CD4-positive, alpha-beta T cell treated with Interleukin-15 for 4 hours (primary cell): Measurements from ENCODE around the gene IL1RAPL2.
"Not testable (repeated sequence)": the region's sequence is repeated elsewhere in the genome, so short reads cannot be mapped to it uniquely, and the experiment has no call there.

Experiments
- DNase-seq: peaks from one replicate; pipeline ENCODE4 v3.0.0-alpha.2; 2020; ENCODE audit warnings: low spot score

Gene IL1RAPL2

DNA sequence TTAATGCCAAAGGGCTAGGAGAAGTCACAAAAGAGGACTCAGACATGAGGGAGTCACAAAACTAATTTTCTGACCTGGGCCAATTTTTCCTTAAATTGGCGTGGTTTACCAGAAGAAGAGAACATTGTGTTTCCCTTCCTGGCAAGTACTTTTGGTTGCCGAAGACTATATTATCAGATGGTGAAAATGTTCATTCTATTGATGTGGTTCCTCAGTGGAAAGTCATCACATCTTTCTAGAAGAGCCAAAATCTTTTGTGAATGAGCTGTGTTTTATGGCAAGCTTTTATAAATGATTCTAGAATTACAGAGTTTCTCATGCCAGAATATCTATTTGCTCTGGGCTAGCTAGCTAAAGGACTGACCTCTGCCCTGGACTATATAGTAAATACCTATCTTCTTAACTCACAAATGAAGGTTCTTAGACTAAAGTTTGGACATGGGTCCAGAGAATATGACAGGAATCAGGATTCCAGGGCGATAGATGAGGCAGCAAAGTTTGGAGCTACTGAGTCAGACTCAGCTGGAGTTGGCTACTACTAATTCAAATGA lies 288.9 kb downstream of the IL1RAPL2 start:
- DNase-seq = no peak

DNA sequence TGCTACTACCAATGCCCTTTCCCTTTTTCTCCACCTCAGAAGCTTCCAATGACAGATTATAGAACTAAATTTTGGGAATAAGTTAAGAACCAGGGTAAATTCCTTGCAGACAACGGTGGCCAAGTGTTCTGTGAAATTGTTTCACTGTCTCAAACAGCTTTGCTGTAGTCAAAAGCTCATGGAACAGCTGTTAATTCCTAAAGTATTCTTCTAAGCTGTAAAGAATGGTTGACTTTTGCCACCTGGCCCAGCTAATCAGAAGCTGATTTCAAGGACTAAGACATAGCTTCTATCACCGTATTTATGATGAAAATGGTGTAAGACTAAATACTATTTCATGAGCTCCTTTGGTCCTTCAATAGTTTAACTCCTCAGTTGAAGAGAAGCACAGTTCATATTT lies 297.5 kb downstream of the IL1RAPL2 start:
- no peak for DNase-seq

DNA sequence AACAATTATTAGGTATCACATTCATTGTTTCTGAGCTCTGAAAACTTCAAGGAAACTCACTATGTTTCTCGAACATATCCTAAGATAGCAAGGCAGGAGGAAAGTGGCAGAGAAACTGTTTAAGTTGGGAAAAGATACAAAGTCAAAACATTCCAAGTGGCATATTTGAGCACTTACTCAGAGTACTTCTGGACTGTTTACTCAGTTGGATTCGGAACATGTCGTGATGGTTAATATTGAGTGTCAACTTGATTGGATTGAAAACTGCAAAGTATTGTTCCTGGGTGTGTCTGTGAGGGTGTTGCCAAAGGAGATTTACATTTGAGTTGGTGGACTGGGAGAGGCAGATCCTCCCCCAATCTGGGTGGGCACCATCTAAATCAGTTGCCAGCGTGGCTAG lies 298.3 kb downstream of the IL1RAPL2 start:
- no peak for DNase-seq

DNA sequence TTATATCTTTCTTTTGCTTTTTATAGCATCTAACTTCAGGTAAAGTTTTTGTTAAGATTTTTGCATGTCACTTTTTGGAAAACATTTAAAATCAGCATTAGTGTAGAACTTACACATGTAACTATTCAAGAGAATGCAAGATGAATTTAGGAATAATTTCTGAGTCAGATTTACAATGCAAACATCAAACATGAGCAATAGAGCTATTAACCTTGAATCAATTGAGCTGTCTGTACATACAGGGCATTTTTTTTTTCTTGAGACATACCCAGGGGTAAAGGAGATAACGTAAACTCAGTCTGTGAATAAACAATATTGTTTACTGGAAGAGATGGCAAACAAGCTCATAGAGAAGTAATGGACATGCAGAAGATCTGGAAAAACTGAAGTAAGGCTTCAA lies 311.5 kb downstream of the IL1RAPL2 start:
- no peak for DNase-seq

DNA sequence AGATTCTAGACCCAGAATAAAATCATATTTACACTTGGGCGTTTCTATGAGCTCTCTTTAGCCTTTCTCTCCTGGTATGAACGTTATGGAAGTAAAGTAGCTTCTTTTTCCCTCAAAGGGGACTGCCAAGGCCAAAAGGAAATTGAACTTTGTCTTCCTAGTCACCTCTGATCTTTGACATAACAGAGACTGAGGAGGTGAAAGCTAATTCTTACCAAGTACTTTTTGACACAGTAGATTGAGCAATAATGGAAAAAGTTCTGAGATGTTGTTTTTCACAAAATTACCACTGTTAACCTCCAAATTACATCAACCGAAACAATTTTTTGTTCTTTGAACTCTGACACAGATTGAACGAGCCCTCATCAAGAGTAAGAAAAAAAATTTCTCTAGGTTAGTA lies 336.1 kb downstream of the IL1RAPL2 start:
- DNase-seq = no peak

DNA sequence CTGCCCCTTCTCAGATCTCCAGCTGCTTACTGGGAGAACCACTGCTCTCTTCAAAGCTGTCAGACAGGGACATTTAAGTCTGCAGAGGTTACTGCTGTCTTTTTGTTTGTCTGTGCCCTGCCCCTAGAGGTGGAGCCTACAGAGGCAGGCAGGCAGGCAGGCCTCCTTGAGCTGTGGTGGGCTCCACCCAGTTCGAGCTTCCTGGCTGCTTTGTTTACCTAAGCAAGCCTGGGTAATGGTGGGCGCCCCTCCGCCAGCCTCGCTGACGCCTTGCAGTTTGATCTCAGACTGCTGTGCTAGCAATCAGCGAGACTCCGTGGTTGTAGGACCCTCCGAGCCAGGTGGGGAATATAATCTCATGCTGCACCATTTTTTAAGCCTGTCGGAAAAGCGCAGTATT lies 343.7 kb downstream of the IL1RAPL2 start:
- DNase-seq = peak; percentile 6

DNA sequence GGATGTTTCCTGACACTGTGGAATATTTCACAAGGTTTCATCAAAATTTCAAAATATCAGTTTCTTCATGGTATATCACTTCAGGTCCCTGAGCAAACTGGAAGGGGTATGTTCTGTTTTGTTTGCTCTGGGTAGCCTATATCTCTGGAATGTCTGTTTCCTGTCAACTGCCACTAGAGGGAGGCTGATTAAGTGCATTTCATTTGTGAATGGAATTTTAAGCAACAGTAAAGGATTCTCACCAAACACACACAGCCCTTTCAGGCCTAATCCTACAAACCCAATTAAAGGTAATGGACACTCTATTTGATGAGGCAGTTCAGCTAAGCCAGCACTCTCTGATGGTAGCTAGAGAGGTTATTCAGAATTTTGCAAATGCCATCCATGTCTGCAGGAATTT lies 347.3 kb downstream of the IL1RAPL2 start:
- DNase-seq = no peak

DNA sequence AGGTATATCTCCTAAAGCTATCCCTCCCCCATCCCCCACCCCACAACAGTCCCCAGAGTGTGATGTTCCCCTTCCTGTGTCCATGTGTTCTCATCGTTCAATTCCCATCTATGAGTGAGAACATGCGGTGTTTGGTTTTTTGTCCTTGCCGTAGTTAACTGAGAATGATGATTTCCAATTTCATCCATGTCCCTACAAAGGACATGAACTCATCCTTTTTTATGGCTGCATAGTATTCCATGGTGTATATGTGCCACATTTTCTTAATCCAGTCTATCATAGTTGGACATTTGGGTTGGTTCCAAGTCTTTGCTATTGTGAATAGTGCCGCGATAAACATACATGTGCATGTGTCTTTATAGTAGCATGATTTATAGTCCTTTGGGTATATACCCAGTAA lies 348.7 kb downstream of the IL1RAPL2 start:
- DNase-seq = not testable (repeated sequence)

DNA sequence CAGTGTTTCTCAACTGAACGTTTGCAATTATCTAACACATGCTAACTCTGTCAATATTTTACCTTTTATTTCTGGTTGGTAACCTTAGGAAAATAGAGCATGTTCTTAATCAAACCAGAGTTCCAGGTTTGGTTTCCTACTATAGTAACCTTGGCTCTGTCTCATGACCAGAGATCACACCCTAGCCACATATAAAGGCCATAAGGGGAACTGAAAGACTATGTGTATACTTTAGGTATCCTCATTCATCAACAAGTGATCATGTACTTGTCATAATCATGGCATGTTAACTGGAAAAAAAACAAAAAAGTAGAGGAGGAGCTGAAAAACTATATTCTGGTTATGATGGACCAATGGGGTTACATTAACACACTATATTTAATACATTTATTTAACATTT lies 352.1 kb downstream of the IL1RAPL2 start:
- no peak for DNase-seq

DNA sequence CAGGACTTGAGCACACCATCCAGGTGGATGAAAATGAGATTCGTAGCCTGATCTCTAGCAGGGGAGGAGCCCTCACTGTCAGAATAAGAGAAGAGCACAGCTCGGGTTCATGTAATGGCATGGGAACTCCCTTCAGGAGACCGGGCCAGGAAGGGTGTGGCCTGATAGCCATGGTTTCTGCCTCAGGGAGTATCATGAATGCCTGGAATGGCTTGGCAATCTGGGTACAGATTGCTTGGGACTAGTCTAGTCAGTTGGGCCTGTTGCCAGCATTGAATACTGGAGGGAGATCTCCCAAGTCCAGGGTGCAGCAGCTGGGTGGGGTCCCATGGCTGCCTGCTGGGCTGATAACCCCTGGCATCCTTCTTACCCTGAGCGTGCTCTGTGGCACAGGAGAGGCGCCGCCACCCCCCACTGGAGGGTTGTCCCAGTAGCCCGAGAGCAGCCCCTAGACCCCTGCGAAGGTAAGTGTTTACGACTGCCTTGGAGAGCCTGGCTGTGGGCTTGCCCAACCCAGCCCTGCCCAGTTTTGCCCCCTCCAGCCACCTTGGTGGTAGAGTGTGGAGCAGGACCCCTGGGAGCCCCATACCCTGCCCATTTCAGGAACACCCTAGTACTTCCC lies 355.7 kb downstream of the IL1RAPL2 start:
- no peak for DNase-seq

DNA sequence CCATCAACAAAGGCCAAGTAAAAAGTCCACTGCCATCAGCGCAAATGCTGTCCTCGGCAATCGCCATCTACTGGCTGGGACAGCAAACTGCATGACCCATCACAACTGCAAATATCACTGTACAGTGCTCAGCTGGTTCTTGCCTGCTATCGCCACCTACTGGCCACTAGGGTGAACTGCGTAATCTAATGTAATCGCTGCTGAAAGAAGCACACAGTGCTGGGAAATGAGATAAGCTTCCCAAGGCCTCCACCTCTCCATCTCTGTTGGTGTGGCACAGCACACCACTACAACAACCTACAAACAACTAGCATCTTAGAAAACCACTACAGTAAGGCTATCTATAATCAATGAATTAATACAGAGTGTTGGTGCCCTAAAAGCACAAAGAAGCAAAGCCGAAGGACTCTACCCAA lies 356.2 kb downstream of the IL1RAPL2 start:
- DNase-seq = peak; percentile 57

DNA sequence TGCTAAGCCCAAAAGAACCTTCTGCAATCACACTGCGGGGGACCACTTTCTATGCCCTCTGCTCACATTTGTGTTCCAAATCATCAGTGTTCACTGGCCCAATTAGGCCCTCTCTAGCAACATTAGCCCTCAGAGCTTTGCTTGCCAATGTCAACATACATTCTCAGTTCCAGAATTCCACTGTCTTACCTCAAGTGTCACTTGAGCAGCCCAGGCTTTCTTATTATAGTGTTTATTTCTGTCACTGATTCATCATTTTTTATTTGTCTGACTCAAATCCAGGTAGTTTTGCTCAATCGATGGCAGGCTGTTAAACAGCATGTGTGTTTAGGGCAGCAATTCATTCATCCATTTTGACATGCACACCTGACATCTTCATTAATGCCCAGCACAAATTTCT lies 363.3 kb downstream of the IL1RAPL2 start:
- no peak for DNase-seq

DNA sequence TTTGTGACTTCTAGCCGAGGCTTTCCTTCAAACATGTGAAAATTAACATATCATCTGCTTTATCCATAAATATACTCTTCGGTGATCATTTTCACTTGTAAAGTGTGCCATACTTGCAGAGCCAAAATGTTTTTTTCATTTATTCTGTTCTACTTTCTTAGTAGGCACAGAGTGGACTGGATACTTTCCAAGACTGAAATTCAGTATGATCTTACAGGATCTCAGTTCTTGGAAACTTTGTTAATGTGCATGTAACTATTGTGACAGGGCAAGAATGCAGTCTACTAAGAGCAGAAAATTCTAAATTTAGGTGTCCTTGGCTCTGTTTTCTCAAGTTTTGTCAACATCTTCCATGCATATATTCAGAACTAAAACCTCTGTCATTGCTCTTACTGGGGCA lies 369.6 kb downstream of the IL1RAPL2 start:
- no peak for DNase-seq

DNA sequence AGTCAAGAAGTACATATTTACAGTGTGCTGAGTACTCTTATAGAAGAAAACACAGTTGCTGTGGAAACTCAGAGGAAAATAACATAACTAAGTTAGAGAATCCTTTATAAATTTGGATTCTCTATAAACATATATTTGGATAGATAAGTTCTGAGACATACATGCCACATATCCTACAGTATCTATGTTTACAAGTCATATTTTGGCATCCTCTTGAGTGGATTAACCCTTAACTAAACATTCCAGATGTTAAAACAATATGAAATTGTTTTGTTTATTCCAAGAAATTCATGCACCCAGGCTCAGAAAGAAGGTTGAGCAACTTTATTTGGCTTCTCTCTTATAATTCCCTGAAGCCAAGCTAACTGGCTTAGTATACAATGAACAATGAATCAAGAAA lies 387.3 kb downstream of the IL1RAPL2 start:
- DNase-seq = no peak

DNA sequence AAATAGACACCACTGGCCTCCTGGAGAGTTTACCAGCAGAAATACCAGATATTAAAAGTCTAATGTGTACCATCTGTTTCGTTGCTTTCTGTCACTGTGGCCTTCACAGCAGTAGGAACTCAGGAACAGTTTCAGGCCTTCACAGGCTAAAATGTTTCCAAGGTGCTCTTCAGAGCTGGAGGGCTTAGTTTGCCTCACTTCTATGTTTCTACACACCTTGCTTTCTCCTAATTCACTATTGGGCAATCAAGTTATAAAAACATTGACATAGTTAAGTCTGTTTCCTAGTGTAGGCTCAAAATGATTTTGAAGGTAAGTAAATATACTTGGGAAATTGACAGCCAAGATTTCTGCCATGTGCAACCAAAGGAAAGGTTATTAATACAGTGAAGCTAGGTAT lies 395.9 kb downstream of the IL1RAPL2 start:
- no peak for DNase-seq

DNA sequence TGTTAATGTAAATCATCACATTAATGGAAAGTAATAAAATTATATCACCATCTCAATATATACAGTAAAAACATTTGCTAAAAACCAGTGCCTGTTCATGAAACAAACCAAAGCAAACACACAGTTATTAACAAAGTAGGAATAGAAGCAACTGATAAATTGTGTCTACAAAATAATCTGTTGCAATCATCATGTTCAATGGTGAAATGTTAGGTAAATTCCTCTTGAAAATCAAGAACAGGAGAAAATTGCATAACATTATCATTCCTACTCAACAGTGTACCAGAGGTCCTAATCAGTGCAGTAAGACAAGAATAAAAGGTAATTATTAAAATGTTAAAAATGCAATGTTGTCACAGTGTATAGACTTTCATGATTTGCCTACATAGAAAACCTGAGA lies 402.2 kb downstream of the IL1RAPL2 start:
- no peak for DNase-seq

DNA sequence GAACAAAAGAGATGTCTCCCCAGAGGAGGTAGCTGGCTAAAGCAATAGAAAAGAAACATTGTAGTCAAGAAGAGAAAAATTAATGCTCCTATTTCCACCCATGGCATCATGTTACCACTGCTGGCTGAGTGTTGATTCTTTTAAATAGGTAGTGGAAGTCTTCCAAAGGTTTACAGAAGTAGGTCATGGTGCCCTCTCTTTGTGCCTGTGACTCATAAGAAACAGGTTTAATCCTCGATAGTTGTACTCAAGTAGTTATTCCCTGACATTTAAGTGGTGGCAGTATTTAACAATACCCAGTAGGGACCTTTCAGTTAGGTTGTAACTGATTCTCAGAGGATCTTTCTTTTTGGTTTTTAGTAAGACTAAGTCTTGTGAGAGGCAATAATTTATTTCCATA lies 406.7 kb downstream of the IL1RAPL2 start:
- no peak for DNase-seq

DNA sequence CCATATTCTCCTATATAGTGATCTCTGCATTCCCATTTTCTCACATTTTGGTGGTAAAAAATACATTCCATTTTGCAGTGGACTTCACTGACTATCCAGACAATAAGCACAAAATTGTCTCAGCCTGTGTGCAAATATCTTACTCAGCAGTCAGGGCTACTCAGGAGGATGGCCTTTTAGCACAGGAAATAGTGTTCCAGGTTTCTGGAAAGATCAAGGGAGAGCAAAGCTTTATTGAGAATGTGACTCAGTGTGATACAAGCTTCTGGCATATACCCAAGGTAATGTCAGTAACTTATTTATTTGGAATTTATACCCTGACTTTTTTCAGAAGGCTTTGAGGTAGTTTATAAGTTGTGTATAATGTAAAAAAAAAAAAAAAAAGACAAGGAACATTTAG lies 421.1 kb downstream of the IL1RAPL2 start:
- DNase-seq = no peak

DNA sequence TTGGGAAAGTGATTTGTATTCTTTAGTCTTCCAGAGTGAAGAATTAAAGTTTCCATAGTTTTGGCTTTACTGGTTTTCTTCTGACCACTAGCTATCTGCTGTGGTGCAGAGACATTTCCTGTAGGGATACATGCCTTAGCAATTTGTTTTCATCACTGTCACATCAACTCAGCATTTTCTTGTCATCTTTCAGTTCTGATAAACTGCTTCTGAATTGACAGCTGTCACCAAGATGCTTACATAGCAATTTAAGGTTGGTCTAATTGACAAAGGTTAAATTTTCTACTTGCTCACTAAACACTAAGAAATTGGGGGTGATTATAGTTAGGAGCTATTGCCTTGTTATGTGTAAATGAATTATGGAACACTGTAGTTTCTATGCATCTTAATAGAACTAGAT lies 422.0 kb downstream of the IL1RAPL2 start:
- no peak for DNase-seq

DNA sequence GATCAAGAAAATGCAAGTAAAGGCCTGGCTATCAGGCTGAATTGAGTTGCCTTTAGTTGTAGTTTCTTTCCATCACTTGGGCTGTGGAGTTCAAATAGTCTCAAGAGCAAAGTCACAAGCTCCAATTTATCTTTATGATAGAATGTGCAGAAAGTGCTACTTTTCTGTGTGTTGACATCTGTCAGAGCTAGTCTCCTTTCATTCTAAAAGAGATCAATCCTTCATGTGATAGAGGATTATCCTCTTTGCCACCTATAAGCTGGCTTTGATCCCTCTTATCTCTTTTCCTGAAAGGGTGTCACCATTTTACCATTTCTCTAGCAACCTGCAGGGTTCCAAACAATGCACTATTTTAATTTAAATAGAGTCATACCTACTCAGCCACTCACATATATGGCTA lies 429.5 kb downstream of the IL1RAPL2 start:
- no peak for DNase-seq

DNA sequence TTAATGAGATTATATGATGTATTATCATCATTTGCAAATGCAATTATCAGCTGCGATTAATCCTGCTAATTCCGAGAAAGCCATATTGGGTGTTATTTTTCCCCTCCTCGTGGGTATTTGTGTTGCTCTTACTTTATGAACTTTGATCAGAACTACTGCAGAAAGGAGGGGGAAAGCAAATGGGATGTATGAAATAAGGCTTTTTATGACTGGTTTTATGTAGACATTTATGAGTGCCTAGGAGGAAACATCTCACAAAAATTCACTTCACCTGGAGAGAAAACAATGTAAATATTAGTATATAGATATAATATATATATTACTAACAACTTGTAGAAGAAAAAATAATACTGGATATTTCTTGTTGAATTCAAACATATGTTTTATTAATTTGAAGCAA lies 440.1 kb downstream of the IL1RAPL2 start:
- DNase-seq = no peak

DNA sequence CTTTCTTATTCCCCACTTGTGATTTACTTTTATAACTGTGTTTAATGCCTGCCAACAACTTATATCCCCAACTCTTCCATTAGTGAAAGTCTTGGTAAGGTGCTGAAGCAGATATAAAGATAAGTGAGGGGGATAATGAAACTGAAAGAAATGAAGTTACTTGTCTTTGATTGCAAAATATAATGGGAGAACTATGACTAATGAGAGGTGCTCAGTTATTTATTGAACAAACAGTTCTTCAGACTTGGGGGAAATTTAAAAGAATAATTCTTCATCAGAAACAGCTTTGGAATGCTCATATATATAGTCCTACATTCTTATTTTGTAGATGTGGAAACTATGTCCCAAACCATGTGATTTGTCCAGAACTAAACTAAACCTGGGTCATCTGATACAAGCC lies 441.0 kb downstream of the IL1RAPL2 start:
- DNase-seq = no peak

DNA sequence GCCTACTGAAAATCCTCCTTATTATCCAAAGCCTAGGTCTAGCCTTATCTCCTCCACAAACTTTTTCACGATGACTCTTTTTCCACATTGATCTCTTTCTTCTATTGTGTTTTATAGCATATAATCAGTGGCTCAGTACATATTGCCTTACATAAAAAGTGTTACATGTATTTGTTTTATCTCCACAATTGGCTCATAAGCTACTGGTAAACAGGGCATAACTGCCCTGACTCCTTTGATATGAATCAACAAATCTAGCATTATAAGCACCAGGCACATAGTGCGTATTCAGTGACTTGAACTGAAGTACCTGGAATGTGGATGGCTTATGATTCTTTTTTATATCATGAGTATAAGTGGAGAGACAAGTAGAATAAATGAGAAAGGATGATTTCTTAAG lies 447.7 kb downstream of the IL1RAPL2 start:
- no peak for DNase-seq

DNA sequence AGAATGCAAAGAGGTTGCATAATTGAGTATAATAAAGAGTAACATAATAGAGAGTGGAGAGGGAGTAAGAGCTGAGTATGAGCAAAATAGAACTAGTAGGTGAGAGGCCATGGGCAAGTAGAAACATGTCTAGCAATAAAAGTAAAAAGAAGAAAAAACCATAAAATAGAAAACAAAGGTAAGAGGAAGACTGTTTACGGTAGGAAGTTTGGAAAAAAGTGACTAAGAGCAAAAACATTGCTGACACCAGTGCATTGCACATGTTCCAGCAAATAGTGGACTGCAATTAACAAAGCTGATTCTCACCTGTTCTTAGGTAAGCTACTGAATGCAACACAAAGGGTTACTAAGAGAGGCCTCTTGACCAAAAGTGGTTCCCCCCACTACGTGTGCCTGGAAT lies 451.6 kb downstream of the IL1RAPL2 start:
- DNase-seq = no peak

DNA sequence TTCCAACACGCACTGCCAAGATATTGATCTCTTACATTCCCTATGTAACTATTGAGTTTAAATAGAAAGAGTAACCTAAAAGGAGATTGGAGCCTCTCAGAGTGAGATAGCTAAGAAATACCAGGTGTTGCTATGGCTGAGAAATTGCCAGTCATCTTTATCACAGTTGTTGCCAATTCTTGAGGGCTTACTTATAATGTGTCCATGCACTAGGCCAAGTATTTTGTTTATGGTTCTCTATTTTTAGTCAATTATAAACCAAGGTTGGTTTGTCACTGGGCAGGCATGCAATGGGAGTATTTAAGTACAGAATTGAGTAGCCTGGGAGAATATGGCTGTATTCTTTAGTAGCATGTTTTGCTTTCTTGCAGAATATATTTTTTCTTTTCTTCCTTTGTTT lies 452.9 kb downstream of the IL1RAPL2 start:
- no peak for DNase-seq
